Peyer's patch (tissue), 4 donors: Measurements from ENCODE around the gene RARB.

Experiments
- POLR2A ChIP-seq, 2 donors: fragments of 450-650 bp; IDR thresholded peaks; one replicate each; pipeline ENCODE4 v1.5.1; 2017; ENCODE audit warnings: antibody characterized with exemption in 2 of 2, mild to moderate bottlenecking in 2 of 2, moderate library complexity in 2 of 2
- TF ChIP-seq, protein P1 (sequence below), 6 experiments: fragments of 450-650 bp in 4 of 6; fragments of 200-600 bp in 2 of 6; sonication (generic) in 1 of 6; IDR thresholded peaks; one replicate each; pipeline ENCODE4 v1.5.1; 2017 to 2019; ENCODE audit warnings: antibody characterized with exemption in 6 of 6, mild to moderate bottlenecking in 3 of 6, moderate library complexity in 1 of 6

DNA sequence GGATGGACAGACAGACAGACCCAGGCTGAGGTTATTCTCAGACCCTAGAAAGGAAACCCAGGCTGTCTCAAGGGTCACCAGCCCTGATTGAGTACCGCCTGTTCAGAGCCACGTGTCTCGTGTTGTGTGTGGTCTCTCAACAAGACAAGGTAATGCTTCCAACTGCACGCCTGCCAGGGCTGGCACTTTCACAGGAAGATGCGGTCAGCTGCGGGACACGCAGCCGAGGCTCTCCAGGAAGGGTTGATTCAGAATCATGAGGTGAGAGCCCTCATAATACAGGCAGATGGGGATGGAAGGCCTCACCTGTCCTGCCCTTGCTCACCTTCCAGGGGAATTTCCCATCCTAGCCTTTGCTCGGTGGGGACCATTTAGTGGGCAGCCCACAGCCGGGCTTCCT lies 155.3 kb downstream of the RARB start:
- no peak for TF ChIP-seq POLR2A (IDR thresholded peaks at IDR 0.05)
- TF ChIP-seq, protein P1, sequence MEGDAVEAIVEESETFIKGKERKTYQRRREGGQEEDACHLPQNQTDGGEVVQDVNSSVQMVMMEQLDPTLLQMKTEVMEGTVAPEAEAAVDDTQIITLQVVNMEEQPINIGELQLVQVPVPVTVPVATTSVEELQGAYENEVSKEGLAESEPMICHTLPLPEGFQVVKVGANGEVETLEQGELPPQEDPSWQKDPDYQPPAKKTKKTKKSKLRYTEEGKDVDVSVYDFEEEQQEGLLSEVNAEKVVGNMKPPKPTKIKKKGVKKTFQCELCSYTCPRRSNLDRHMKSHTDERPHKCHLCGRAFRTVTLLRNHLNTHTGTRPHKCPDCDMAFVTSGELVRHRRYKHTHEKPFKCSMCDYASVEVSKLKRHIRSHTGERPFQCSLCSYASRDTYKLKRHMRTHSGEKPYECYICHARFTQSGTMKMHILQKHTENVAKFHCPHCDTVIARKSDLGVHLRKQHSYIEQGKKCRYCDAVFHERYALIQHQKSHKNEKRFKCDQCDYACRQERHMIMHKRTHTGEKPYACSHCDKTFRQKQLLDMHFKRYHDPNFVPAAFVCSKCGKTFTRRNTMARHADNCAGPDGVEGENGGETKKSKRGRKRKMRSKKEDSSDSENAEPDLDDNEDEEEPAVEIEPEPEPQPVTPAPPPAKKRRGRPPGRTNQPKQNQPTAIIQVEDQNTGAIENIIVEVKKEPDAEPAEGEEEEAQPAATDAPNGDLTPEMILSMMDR (IDR thresholded peaks at IDR 0.05): no peak
